MCF 10A (cell line): ENCODE results near the gene KIAA0753. TPM values are rescaled to one million over a fixed set of nuclear protein-coding genes. Genes with fewer than 3 reads are reported as not detected.

Experiments
- BruUV-seq: library from RNA; stranded (reverse); fragments of 400-500 nt; replicated peaks from 2 replicates; lab custom pipeline; 2021; lab: Mats Ljungman, UMichigan
- CTCF ChIA-PET: fragments of 300-600 bp; sonication (Branson Sonifier 250); formaldehyde crosslinking; extraction: SDS; loops from one replicate; lab custom pipeline; 2021; ENCODE audit warnings: antibody characterized with exemption, inconsistent platforms; lab: Yijun Ruan, JAX
- POLR2A ChIA-PET: fragments of 300-600, 350-650 bp; sonication (Branson Sonifier 250); formaldehyde crosslinking; extraction: SDS; loops from one replicate; lab custom pipeline; 2020; ENCODE audit warnings: antibody characterized with exemption, inconsistent platforms; lab: Yijun Ruan, JAX
- DNase-seq: peaks from one replicate; pipeline ENCODE4 v3.0.0-alpha.2; 2018; ENCODE audit not compliant: unreplicated experiment
- H3K27ac Mint-ChIP-seq: one replicate; pipeline ENCODE4 v1.8.0; 2022; ENCODE audit warnings: mild to moderate bottlenecking, low read depth, mixed read lengths; ENCODE audit not compliant: unreplicated experiment
- H3K27me3 Mint-ChIP-seq: one replicate; pipeline ENCODE4 v1.8.0; 2022; ENCODE audit warnings: mixed read lengths; ENCODE audit not compliant: insufficient read depth, unreplicated experiment
- H3K36me3 Mint-ChIP-seq: one replicate; pipeline ENCODE4 v1.8.0; 2022; ENCODE audit warnings: mild to moderate bottlenecking, moderate library complexity, mixed read lengths; ENCODE audit not compliant: insufficient read depth, unreplicated experiment
- H3K4me1 Mint-ChIP-seq: one replicate; pipeline ENCODE4 v1.8.0; 2022; ENCODE audit warnings: mixed read lengths; ENCODE audit not compliant: insufficient read depth, unreplicated experiment
- H3K4me3 Mint-ChIP-seq: one replicate; pipeline ENCODE4 v1.8.0; 2022; ENCODE audit warnings: mild to moderate bottlenecking, moderate library complexity, mixed read lengths; ENCODE audit not compliant: unreplicated experiment
- H3K9me3 Mint-ChIP-seq: one replicate; pipeline ENCODE4 v1.8.0; 2022; ENCODE audit warnings: mixed read lengths; ENCODE audit not compliant: unreplicated experiment
- CTCF ChIP-seq: fragments of 200-600 bp; IDR thresholded peaks from one replicate; pipeline ENCODE4 v1.8.0; 2022; ENCODE audit warnings: antibody characterized with exemption, mild to moderate bottlenecking; ENCODE audit not compliant: unreplicated experiment
- intact Hi-C: fragments of 100-400 bp; cut with micrococcal nuclease; formaldehyde crosslinking; loops from 2 replicates; pipeline ENCODE4 v1.14.1; 2022
- total RNA-seq: library from RNA; stranded (reverse); gene quantifications from 2 replicates; pipeline ENCODE4 v1.2.3, GENCODE V29; 2022

Gene KIAA0753
- total RNA-seq, 1 experiment from 2014 or later = 22.8 TPM

- POLR2A ChIA-PET = interaction anchor here (0.6 to 1.2 kb wide), 2 partner anchors 8 to 12 kb away, joined by 4 to 5 read pairs; no protein-coding TSS in a partner anchor
- CTCF ChIA-PET = interaction anchor here (0.6 to 1.5 kb wide), 3 partner anchors 9 to 168 kb away, joined by 3 to 4 read pairs (median 4); no protein-coding TSS in a partner anchor
- no peak for TF ChIP-seq CTCF
- BruUV-seq = no TSS peak
- Mint-ChIP-seq H3K4me3 (no peak overlapping the region), H3K36me3 (no peaks in the 10 kb centered on the region), H3K9me3 (no peaks in the 10 kb centered on the region), H3K27ac (no peak overlapping the region), H3K27me3 (no peaks in the 10 kb centered on the region), H3K4me1 (peaks cover 13% of the 10 kb centered on the region)
- no peak for DNase-seq
- intact Hi-C loops = no loop called here
These were observed 34.8 kb upstream of the KIAA0753 start for GRCh38 chr17:6675201-6675825.

- H3K4me1 Mint-ChIP-seq = peaks cover 17% of the 10 kb centered on the region
- no TSS peak for BruUV-seq
- no peak for DNase-seq
- H3K4me3 Mint-ChIP-seq = no peak overlapping the region
- no peak for TF ChIP-seq CTCF
- H3K36me3 Mint-ChIP-seq = no peaks in the 10 kb centered on the region
- intact Hi-C loops = no loop called here
- no peaks in the 10 kb centered on the region for H3K9me3 Mint-ChIP-seq
- POLR2A ChIA-PET = interaction anchor here (1.2 kb wide), 1 partner anchor 9 kb away, joined by 4 read pairs; no protein-coding TSS in a partner anchor
- CTCF ChIA-PET = interaction anchor here (0.6 to 1.5 kb wide), 2 partner anchors 10 to 169 kb away, joined by 3 to 4 read pairs; no protein-coding TSS in a partner anchor
- no peak overlapping the region for H3K27ac Mint-ChIP-seq
- no peaks in the 10 kb centered on the region for H3K27me3 Mint-ChIP-seq
These were observed 34.1 kb upstream of the KIAA0753 start for GRCh38 chr17:6674586-6674985.

- ChIA-PET POLR2A (interaction anchor here (0.6 to 1.7 kb wide), 4 partner anchors 11 to 182 kb away, joined by 3 to 6 read pairs (median 3); no protein-coding TSS in a partner anchor), CTCF (interaction anchor here (1.0 to 8.1 kb wide), 6 partner anchors 12 to 348 kb away, joined by 3 to 73 read pairs (median 6); no protein-coding TSS in a partner anchor)
- no TSS peak for BruUV-seq
- peaks cover 32% of the 10 kb centered on the region for H3K4me1 Mint-ChIP-seq
- no peak for DNase-seq
- no peaks in the 10 kb centered on the region for H3K9me3 Mint-ChIP-seq
- TF ChIP-seq CTCF = no peak
- no peak overlapping the region for H3K4me3 Mint-ChIP-seq
- no peaks in the 10 kb centered on the region for H3K36me3 Mint-ChIP-seq
- H3K27ac Mint-ChIP-seq = peak overlapping the region; percentile 67
- intact Hi-C loops = no loop called here
- no peaks in the 10 kb centered on the region for H3K27me3 Mint-ChIP-seq
These were observed 30.9 kb upstream of the KIAA0753 start for GRCh38 chr17:6671431-6671830.

GRCh38 chr17:6670999-6671398 lies 30.5 kb upstream of the KIAA0753 start:
- no peaks in the 10 kb centered on the region for H3K9me3 Mint-ChIP-seq
- intact Hi-C loops = no loop called here
- TF ChIP-seq CTCF = no peak
- no peaks in the 10 kb centered on the region for H3K27me3 Mint-ChIP-seq
- BruUV-seq = no TSS peak
- no peak overlapping the region for H3K4me3 Mint-ChIP-seq
- peak overlapping the region; percentile 67 for H3K27ac Mint-ChIP-seq
- H3K4me1 Mint-ChIP-seq = peaks cover 37% of the 10 kb centered on the region
- CTCF ChIA-PET = interaction anchor here (1.0 to 8.1 kb wide), 6 partner anchors 37 to 349 kb away, joined by 3 to 73 read pairs (median 4); no protein-coding TSS in a partner anchor
- no peaks in the 10 kb centered on the region for H3K36me3 Mint-ChIP-seq
- peak; percentile 40 for DNase-seq
- POLR2A ChIA-PET = interaction anchor here (0.6 to 1.7 kb wide), 5 partner anchors 10 to 182 kb away, joined by 3 to 6 read pairs (median 3); no protein-coding TSS in a partner anchor
